Measurements from ENCODE around the gene SMIM35.

DNA sequence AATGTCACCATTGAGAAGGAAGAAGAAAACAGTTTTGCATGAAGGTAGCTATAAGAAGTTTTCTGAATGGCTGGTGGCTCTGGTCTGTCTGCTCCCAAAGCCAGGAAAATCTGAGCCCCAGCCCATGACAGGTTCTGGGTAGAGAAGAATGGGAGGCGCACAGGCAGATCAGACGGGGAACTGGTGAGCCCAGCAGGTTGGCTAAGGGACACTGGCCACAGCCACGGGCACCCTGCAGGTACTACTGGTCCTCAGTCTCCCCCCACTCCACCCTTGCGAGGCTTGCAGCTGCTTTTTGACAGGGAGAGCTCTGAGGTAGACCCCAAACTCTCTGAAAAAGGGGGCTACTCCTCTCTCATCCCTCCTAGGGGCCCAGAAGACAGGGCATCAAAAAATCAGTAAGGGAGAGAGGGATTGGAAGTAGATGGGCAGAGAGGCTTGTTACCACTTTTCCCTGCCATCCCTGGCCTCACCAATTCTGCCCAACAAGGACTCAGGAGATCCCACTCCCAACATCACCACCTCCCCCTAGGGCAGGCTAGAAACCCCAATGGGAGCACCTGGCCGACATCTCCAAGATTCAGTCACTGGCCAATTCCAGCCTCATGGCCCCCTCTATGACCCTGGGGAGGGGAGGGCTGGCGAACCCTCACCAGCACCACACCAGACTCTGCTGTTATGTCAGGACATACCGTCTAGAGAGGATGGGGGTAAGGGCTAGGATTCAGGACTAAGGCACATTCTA, 48.5 kb upstream of the SMIM35 start:
- no peak for TF ChIP-seq POLR2A (IDR thresholded peaks at IDR 0.05; ENCODE audit: low read length)
- no peak for TF ChIP-seq GATA1 (IDR thresholded peaks at IDR 0.05; ENCODE audit: low read depth, low read length)

Data from erythroblast (primary cell).